Smooth muscle cell of the coronary artery (primary cell): Measurements from ENCODE around the gene TAF15. TPM values are rescaled to one million over a fixed set of nuclear protein-coding genes. Genes with fewer than 3 reads are reported as not detected.

Experiments
- total RNA-seq: library from RNA; depleted of rRNA; stranded (reverse); fragments of >200 nt; gene quantifications from 2 replicates; pipeline ENCODE4 v1.2.3, GENCODE V29; 2014; ENCODE audit warnings: low replicate concordance

Gene TAF15
- 48.0 and 60.9 TPM in 2 replicates for total RNA-seq

DNA sequence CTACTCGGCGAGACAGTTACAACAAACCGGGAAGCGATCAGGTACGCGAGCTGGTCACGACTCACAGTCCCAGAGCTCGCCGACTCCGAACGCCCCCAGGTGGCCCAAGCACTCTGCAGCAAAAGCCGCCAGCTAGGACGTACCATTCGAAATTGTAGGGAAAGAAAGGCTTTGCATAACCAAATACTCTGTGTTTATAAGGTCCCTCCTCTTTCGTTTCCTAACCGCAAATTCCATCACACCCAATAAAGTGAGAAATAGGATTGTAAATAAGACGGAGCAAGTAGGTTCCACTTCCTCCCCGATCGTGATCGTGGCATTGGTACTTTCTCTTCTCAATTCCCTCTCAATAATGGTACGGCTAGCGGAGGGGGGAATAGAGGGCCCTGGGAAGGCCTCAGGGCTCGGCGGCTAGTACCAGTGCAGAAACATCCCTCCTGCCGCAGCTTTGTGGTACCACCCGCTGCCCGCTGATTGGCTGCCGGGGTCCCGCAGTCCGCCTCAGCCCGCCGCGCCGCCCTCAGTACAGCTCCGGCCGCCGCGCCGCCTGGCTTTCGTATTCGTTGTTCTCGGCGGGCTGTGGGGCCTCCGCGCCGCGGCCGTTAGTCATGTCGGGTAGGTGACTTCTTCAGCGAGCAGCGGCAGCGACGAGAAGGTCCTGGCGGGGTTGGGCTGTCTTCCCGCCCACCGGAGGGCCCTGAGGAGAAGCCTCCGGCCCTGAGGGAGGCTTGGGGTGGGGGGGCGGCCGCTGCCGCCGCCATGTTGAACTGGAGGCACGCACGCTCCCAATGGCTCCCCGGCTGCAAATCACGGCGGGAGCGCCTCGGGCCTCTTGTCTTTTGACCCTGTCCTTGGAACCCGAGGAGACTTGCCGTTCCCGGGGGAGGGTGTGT lies at the start of gene TAF15:
TSS of gene TAF15 (plus strand) at position 523 of the 893 bp plus-strand sequence. CDS start at position 609, 86 bp downstream.

GRCh38 chr17:35760587-35760986 lies 48.7 kb upstream of the TAF15 start, which contains the start of gene C17orf50:
Gene C17orf50, plus strand, starts transcription at chr17:35760887. Its CDS starts 55 bp downstream, at chr17:35760942.

DNA sequence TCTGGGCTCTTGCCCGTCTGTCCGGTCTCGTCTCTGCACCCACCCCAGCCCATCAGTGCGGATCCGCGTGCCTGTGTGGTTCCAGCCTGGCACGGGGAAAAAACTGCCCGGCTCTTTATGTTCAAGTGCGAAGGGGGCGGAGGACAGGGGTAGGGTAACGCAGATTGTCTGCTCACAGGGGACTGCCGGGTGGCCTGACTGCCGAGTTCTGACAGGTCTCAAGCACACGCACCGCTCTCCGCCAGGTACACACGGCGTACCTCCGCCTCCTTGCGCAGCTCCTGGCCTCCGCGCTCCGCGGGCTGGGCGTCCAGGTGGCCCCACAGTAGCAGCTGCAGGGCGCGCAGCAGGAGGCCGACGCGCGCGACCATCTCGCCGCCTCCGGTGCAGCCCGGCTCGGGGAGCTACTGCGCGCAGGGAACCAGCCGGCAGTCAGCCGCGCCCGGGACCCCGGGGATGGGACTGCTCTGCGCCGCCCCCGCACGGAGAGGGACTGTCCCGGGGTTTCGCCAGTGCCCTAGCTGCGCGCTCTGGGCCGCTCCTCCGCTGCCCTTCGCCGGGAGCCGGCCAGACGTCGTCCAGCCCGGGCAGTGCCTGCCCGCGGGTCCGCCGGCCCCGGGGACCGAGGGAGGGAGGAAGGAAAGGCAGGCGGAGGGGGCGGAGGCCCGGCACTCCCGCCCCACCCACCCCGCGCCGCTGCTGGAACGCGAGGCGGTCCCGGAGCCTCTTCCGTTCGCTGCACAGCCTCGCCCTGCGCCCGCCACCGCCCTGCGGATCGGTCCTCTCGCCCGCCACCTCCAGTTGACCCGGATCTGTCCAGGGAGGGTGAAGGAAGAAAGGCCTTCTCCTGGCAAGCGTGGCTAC lies 14.0 kb upstream of the TAF15 start, which contains the start of gene MMP28:
TSS of gene MMP28 (minus strand) at position 635 of the 864 bp plus-strand sequence. CDS start at position 371, 264 bp downstream.

GRCh38 chr17:35868737-35869136 lies 59.5 kb downstream of the TAF15 start, which contains the start of gene HEATR9:
Gene HEATR9, minus strand, starts transcription at chr17:35868891. Its CDS starts 149 bp downstream, at chr17:35868742.

GRCh38 chr17:35879773-35880654 lies 70.7 kb downstream of the TAF15 start, which contains the start of gene CCL5:
Gene CCL5, minus strand, starts transcription at chr17:35880360.

Other genes starting within 250 kb of the TAF15 start
- not detected in 2 replicates for gene SLFN14, start 248.7 kb upstream of the TAF15 start, total RNA-seq
- gene PEX12, start 230.9 kb upstream of the TAF15 start, total RNA-seq: 2.7 and 3.5 TPM in 2 replicates
- gene AP2B1, start 222.2 kb upstream of the TAF15 start, total RNA-seq: 38.6 and 57.1 TPM in 2 replicates
- 0.98 and 1.6 TPM in 2 replicates for gene RASL10B, start 77.8 kb upstream of the TAF15 start, total RNA-seq
- 0.08 TPM in 1 of 2 replicates, not detected in the other for gene GAS2L2, start 56.2 kb upstream of the TAF15 start, total RNA-seq
- not detected in 2 replicates for gene C17orf50, start 48.6 kb upstream of the TAF15 start, total RNA-seq
- gene MMP28, start 13.8 kb upstream of the TAF15 start, total RNA-seq: 0.60 TPM in 1 of 2 replicates, not detected in the other
- not detected in 2 replicates for gene HEATR9, start 59.4 kb downstream of the TAF15 start, total RNA-seq
- gene CCL5, start 70.9 kb downstream of the TAF15 start, total RNA-seq: 0.08 TPM in 1 of 2 replicates, not detected in the other
- gene RDM1, start 121.3 kb downstream of the TAF15 start, total RNA-seq: 0.38 TPM in 1 of 2 replicates, not detected in the other
- not detected in 2 replicates for gene LYZL6, start 134.2 kb downstream of the TAF15 start, total RNA-seq
- not detected in 2 replicates for gene CCL16, start 172.0 kb downstream of the TAF15 start, total RNA-seq
- not detected in 2 replicates for gene CCL14, start 177.2 kb downstream of the TAF15 start, total RNA-seq
- not detected in 2 replicates for gene CCL15, start 192.1 kb downstream of the TAF15 start, total RNA-seq
- not detected in 2 replicates for gene CCL23, start 208.5 kb downstream of the TAF15 start, total RNA-seq